ENCODE results near the gene SH3RF1.

DNA sequence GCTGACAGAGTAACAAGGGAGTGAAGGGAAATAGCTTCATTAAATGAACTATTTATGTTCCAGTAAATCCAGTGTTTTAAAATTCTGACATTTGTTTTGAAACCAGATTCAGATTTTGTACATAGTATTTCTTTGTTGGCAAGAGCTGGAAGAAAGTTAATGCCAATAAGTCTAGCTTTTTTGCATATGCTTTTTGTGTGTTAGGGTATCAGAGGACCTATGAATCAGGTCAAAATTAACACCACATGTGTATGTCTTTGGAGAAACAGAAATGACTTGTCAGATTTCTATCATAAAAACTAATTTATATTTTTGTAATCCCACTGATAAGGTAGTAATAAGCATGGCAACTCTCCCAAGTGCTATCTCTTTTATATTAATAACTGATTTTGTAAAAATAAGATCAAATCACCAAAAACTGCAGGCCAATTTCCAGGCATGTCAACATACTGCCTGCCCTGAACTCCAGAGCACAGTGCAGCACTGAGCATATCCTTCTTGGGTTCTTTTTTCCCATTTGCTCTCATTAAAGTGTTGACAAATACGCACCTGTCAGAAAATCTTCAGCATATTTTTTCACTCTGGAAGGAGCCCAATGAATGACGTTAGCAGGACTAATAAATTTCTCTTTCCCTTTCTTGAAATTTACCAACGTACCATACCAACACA lies 65.5 kb downstream of the SH3RF1 start:
- TF ChIP-seq, protein P1, sequence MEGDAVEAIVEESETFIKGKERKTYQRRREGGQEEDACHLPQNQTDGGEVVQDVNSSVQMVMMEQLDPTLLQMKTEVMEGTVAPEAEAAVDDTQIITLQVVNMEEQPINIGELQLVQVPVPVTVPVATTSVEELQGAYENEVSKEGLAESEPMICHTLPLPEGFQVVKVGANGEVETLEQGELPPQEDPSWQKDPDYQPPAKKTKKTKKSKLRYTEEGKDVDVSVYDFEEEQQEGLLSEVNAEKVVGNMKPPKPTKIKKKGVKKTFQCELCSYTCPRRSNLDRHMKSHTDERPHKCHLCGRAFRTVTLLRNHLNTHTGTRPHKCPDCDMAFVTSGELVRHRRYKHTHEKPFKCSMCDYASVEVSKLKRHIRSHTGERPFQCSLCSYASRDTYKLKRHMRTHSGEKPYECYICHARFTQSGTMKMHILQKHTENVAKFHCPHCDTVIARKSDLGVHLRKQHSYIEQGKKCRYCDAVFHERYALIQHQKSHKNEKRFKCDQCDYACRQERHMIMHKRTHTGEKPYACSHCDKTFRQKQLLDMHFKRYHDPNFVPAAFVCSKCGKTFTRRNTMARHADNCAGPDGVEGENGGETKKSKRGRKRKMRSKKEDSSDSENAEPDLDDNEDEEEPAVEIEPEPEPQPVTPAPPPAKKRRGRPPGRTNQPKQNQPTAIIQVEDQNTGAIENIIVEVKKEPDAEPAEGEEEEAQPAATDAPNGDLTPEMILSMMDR (IDR thresholded peaks at IDR 0.05) = no peak
- TF ChIP-seq POLR2A (IDR thresholded peaks at IDR 0.05) (no peak), POLR2AphosphoS5 (IDR thresholded peaks at IDR 0.05) (no peak)
